ENCODE measurements around the gene IPCEF1. TPM values are rescaled to one million over a fixed set of nuclear protein-coding genes. Genes with fewer than 3 reads are reported as not detected.

IPCEF1 gene
- total and polyA plus RNA-seq, 2 of the 4 experiments (the other 2 are of a cell fraction): under 0.01 to 0.03 TPM

DNA sequence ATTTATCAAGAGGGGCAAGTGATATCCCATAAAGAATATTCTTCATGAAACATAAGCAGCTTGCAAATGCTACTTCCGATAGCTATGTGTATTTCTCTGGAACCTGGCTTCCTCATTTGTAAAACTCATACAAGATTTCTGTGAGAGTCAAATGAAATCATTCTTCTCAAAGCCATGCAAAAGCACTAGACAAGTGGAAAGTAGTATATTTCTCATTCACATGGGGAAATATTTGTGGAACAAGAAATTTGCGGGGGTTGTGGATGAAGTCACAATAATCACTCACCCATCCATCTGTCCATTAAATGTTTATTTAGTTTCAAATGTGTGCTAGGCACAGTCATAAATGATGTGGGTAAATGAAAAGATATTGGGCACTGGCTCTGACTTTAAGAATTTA, 150.5 kb downstream of the IPCEF1 start:
- no peak overlapping the region for H3K14ac ChIP-seq (replicated peaks; ENCODE audit: low read depth, low read length)
- no peaks in the 10 kb centered on the region for H3K9me3 ChIP-seq (ENCODE audit: control insufficient read depth, insufficient read depth, low read length)
- H3K79me1 ChIP-seq (ENCODE audit: low read depth in 1 of 2, low read length in 2 of 2): no peaks in the 10 kb centered on the region
- no peaks in the 10 kb centered on the region for H3K4me1 ChIP-seq (ENCODE audit: control insufficient read depth, insufficient read depth, low read length)
- no peak overlapping the region for H3K56ac ChIP-seq (ENCODE audit: extremely low read depth, insufficient read depth, low read length)
- in situ Hi-C loops (cut with MboI; ENCODE audit: low sequenced_read_pairs) (no loop called here), dilution Hi-C loops (cut with HindIII; ENCODE audit: low sequenced_read_pairs, unreplicated experiment) (no loop called here), intact Hi-C loops (cut with micrococcal nuclease) (no loop called here)
- H4K91ac ChIP-seq (ENCODE audit: insufficient read depth, low read depth, low read length): no peak overlapping the region
- POLR2A ChIA-PET (ENCODE audit: unreplicated experiment): no interaction called here
- H3K4me3 ChIP-seq (ENCODE audit: insufficient read depth, low read depth, low read length): no peak overlapping the region
- H3K9ac ChIP-seq (ENCODE audit: low read depth, low read length): no peak overlapping the region
- H3K36me3 ChIP-seq (ENCODE audit: control insufficient read depth, insufficient read depth, low read length): no peaks in the 10 kb centered on the region
- no peaks in the 10 kb centered on the region for H4K20me1 ChIP-seq (ENCODE audit: insufficient read depth, low read length)
- no peak overlapping the region for H2BK15ac ChIP-seq (ENCODE audit: low read depth, low read length)
- no peak overlapping the region for H3K18ac ChIP-seq (ENCODE audit: low read depth, low read length)
- no peak overlapping the region for H4K5ac ChIP-seq (ENCODE audit: low read depth, low read length)
- WGBS, 2 experiments (ENCODE audit: extremely low coverage in 2 of 2, insufficient read length in 1 of 2): no CpG with 5 or more reads among the region's 2 CpGs
- H3K27me3 ChIP-seq (ENCODE audit: control insufficient read depth, insufficient read depth, low read length): no peaks in the 10 kb centered on the region
- H3K27ac ChIP-seq (ENCODE audit: insufficient read depth, low read length): no peak overlapping the region
- ATAC-seq (ENCODE audit: low read depth) (no peak), DNase-seq (no peak)
- H4K8ac ChIP-seq (ENCODE audit: low read depth in 2 of 2, low read length in 2 of 2): no peak overlapping the region
- H3K4ac ChIP-seq (ENCODE audit: low read depth, low read length): no peak overlapping the region
- H2AK5ac ChIP-seq (ENCODE audit: low read depth, low read length): no peak overlapping the region
- H3K9me1 ChIP-seq (ENCODE audit: insufficient read depth, low read length): no peaks in the 10 kb centered on the region
- H3K4me2 ChIP-seq (ENCODE audit: low read depth, low read length): no peak overlapping the region
- no peak overlapping the region for H2BK5ac ChIP-seq (ENCODE audit: low read depth, low read length, poor library complexity, severe bottlenecking)
- TF ChIP-seq SMC3 (IDR thresholded peaks at IDR 0.05; ENCODE audit: low read depth, low read length) (no peak), POLR2A (IDR thresholded peaks at IDR 0.05; ENCODE audit: low read depth, low read length) (no peak), FOS (IDR thresholded peaks at IDR 0.05; ENCODE audit: low read depth, low read length) (no peak)
- TF ChIP-seq, protein P1, sequence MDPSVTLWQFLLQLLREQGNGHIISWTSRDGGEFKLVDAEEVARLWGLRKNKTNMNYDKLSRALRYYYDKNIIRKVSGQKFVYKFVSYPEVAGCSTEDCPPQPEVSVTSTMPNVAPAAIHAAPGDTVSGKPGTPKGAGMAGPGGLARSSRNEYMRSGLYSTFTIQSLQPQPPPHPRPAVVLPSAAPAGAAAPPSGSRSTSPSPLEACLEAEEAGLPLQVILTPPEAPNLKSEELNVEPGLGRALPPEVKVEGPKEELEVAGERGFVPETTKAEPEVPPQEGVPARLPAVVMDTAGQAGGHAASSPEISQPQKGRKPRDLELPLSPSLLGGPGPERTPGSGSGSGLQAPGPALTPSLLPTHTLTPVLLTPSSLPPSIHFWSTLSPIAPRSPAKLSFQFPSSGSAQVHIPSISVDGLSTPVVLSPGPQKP (IDR thresholded peaks at IDR 0.05; ENCODE audit: borderline replicate concordance, low read depth, low read length): no peak
- TF ChIP-seq, protein P2, sequence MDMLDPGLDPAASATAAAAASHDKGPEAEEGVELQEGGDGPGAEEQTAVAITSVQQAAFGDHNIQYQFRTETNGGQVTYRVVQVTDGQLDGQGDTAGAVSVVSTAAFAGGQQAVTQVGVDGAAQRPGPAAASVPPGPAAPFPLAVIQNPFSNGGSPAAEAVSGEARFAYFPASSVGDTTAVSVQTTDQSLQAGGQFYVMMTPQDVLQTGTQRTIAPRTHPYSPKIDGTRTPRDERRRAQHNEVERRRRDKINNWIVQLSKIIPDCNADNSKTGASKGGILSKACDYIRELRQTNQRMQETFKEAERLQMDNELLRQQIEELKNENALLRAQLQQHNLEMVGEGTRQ (IDR thresholded peaks at IDR 0.05; ENCODE audit: low read depth, low read length): no peak
- no peak overlapping the region for H2BK20ac ChIP-seq (ENCODE audit: low read depth, low read length)
- no peak overlapping the region for H3K23ac ChIP-seq (ENCODE audit: low read depth, low read length)
- H2AFZ ChIP-seq (replicated peaks; ENCODE audit: low read length, poor library complexity): no peak overlapping the region
- no peak overlapping the region for H2BK120ac ChIP-seq (ENCODE audit: low read depth, low read length)
- CTCF ChIA-PET: no interaction called here
- no TSS peak for BruUV-seq (replicated peaks)
- no peak overlapping the region for H2AK9ac ChIP-seq (replicated peaks; ENCODE audit: low read depth, low read length, poor library complexity)
